GM23248 (cell line): ENCODE results near the gene KAZALD1. TPM values are rescaled to one million over a fixed set of nuclear protein-coding genes. Genes with fewer than 3 reads are reported as not detected.
A peak's percentile ranks its signal among the peaks of the same experiment; 100 is the strongest.

Experiments used
- DNase-seq: peaks from one replicate; pipeline ENCODE4 v3.0.0-alpha.2; 2015
- H2AFZ ChIP-seq: fragments of 200-600 bp; sonication (generic); 2 replicates; pipeline ENCODE4 v1.6.1; 2016; ENCODE audit warnings: antibody characterized with exemption
- H3F3A ChIP-seq: fragments of 200-600 bp; sonication (generic); 2 replicates; pipeline ENCODE4 v1.6.1; 2016; ENCODE audit warnings: mild to moderate bottlenecking, antibody characterized with exemption, mixed run types; ENCODE audit not compliant: insufficient read depth
- H3K27ac ChIP-seq: fragments of 200-600 bp; sonication (generic); 2 replicates; pipeline ENCODE4 v1.5.1; 2016; ENCODE audit warnings: mild to moderate bottlenecking
- H3K27me3 ChIP-seq: fragments of 200-600 bp; sonication (generic); replicated peaks from 2 replicates; pipeline ENCODE4 v1.6.1; 2016; ENCODE audit warnings: mild to moderate bottlenecking; ENCODE audit not compliant: insufficient read depth
- H3K36me3 ChIP-seq: fragments of 200-600 bp; sonication (generic); 2 replicates; pipeline ENCODE4 v1.6.1; 2016; ENCODE audit warnings: low read depth, mild to moderate bottlenecking
- H3K4me1 ChIP-seq: fragments of 200-600 bp; sonication (generic); 2 replicates; pipeline ENCODE4 v1.6.1; 2016; ENCODE audit warnings: mild to moderate bottlenecking; ENCODE audit not compliant: insufficient read depth
- H3K4me2 ChIP-seq: fragments of 200-600 bp; sonication (generic); one replicate; pipeline ENCODE4 v1.6.1; 2016; ENCODE audit warnings: mild to moderate bottlenecking; ENCODE audit not compliant: unreplicated experiment
- H3K4me3 ChIP-seq: fragments of 200-600 bp; sonication (generic); 2 replicates; pipeline ENCODE4 v1.5.1; 2016; ENCODE audit warnings: mild to moderate bottlenecking
- H3K79me2 ChIP-seq: fragments of 200-600 bp; sonication (generic); 2 replicates; pipeline ENCODE4 v1.6.1; 2016; ENCODE audit warnings: mild to moderate bottlenecking; ENCODE audit not compliant: insufficient read depth
- H3K9ac ChIP-seq: fragments of 200-600 bp; sonication (generic); 2 replicates; pipeline ENCODE4 v1.6.1; 2016; ENCODE audit warnings: mild to moderate bottlenecking
- H3K9me2 ChIP-seq: fragments of 200-600 bp; sonication (generic); 2 replicates; pipeline ENCODE4 v1.6.1; 2016; ENCODE audit warnings: mixed run types, mild to moderate bottlenecking, moderate library complexity; ENCODE audit not compliant: insufficient read depth
- H3K9me3 ChIP-seq: fragments of 200-600 bp; sonication (generic); one replicate; pipeline ENCODE4 v1.6.1; 2017; ENCODE audit warnings: low read depth
- H4K20me1 ChIP-seq: fragments of 200-600 bp; sonication (generic); 2 replicates; pipeline ENCODE4 v1.6.0; 2016; ENCODE audit not compliant: insufficient read depth
- EZH2 ChIP-seq: fragments of 200-600 bp; sonication (generic); IDR thresholded peaks from 2 replicates; pipeline ENCODE4 v1.6.1; 2018; ENCODE audit warnings: antibody characterized with exemption, mild to moderate bottlenecking; ENCODE audit not compliant: insufficient read depth, poor library complexity, severe bottlenecking
- EZH2phosphoT487 ChIP-seq: fragments of 200-600 bp; sonication (generic); IDR thresholded peaks from 2 replicates; pipeline ENCODE4 v1.6.1; 2018; ENCODE audit warnings: antibody characterized with exemption, moderate library complexity, mild to moderate bottlenecking, low read depth; ENCODE audit not compliant: insufficient read depth
- WGBS, 2 experiments: methylation state at CpG; one replicate each; pipeline ENCODE4 v1.1.6; 2015 to 2017; ENCODE audit warnings: low lambda C conversion rate in 2 of 2, low coverage in 1 of 2; ENCODE audit errors: missing lambda C conversion rate in 2 of 2; 5-methylcytosine and 5-hydroxymethylcytosine counted together
- in situ Hi-C: fragments of 300-500 bp; cut with MboI; formaldehyde crosslinking; loops from 2 replicates; pipeline ENCODE4 v1.15.0; 2020
- polyA plus RNA-seq: library from polyadenylated mRNA; unstranded; fragments of >200 nt; fragmentation: Nextera tagmentation; extraction: Ambion mirVana; gene quantifications from 2 replicates; pipeline ENCODE4 v1.2.1, GENCODE V29; 2016
- total RNA-seq: library from RNA; depleted of rRNA; stranded (reverse); fragments of >200 nt; shearing (Covaris generic); gene quantifications from 2 replicates; pipeline ENCODE4 v1.2.3, GENCODE V29; 2014

KAZALD1 gene
- total and polyA plus RNA-seq, 2 experiments from 2014 or later, result 34.4 to 62.6 TPM

- Histone ChIP-seq H3K79me2 (no peaks in the 10 kb centered on the region), H3K4me2 (no peak overlapping the region), H3K9ac (no peak overlapping the region), H3F3A (peaks cover 4% of the 10 kb centered on the region; the same call in 1 of the 2 replicates), H3K9me3 (no peaks in the 10 kb centered on the region), H2AFZ (no peak overlapping the region), H3K36me3 (no peaks in the 10 kb centered on the region), H3K9me2 (no peaks in the 10 kb centered on the region), H3K4me3 (no peak overlapping the region), H4K20me1 (no peaks in the 10 kb centered on the region), H3K4me1 (no peaks in the 10 kb centered on the region; the same call in 1 of the 2 replicates), H3K27me3 (peaks cover 30% of the 10 kb centered on the region), H3K27ac (no peak overlapping the region)
- 44 to 48% methylated on average over 6 of the region's 6 CpGs for WGBS, 2 experiments
- in situ Hi-C loops, result no loop called here
- TF ChIP-seq EZH2phosphoT487 (no peak), EZH2 (no peak)
- peak; percentile 82 for DNase-seq
These were observed 9.6 kb downstream of the KAZALD1 start for GRCh38 chr10:101071267-101071884.

- H3K9ac ChIP-seq, result no peak overlapping the region
- in situ Hi-C loops, result no loop called here
- 54 to 59% methylated on average over 7 of the region's 7 CpGs for WGBS, 2 experiments
These were observed 10.2 kb downstream of the KAZALD1 start for GRCh38 chr10:101071885-101072433.

DNA sequence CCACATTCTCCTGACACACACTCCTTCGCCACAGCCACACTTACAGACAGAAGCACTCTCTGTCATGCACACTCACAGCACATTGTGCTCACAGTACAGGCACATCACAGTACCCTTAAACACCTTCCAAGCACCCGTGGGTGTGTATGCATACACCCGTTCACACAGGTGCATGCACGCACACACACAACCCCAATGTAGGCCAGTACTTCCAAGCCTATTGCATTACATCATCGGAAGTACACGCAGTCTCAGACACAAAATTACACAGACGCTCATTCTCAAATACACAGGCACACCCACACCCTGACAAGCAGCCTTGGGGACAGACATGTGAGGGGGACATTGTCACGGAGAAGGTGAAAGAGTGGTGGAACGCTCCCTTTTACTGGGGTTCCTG, 11.1 kb downstream of the KAZALD1 start:
- TF ChIP-seq EZH2phosphoT487, result no peak
- TF ChIP-seq EZH2, result no peak
- H3K4me1 ChIP-seq, result no peaks in the 10 kb centered on the region; the same call in 1 of the 2 replicates
- H3K4me2 ChIP-seq, result no peak overlapping the region
- H3K27me3 ChIP-seq, result peaks cover 38% of the 10 kb centered on the region
- no peak for DNase-seq
- H3F3A ChIP-seq, result peaks cover 4% of the 10 kb centered on the region; the same call in 1 of the 2 replicates
- no peak overlapping the region for H3K27ac ChIP-seq
- no peaks in the 10 kb centered on the region for H3K36me3 ChIP-seq
- no peaks in the 10 kb centered on the region for H3K79me2 ChIP-seq
- 46 to 53% methylated on average over 9 of the region's 9 CpGs for WGBS, 2 experiments
- no peak overlapping the region for H3K4me3 ChIP-seq
- H4K20me1 ChIP-seq, result no peaks in the 10 kb centered on the region
- no peak overlapping the region for H2AFZ ChIP-seq
- H3K9ac ChIP-seq, result no peak overlapping the region
- in situ Hi-C loops, result no loop called here
- H3K9me2 ChIP-seq, result no peaks in the 10 kb centered on the region
- no peaks in the 10 kb centered on the region for H3K9me3 ChIP-seq

More at GRCh38 chr10:101071885-101072433, 10.2 kb downstream of the KAZALD1 start:
- Histone ChIP-seq H3K36me3 (no peaks in the 10 kb centered on the region), H3K4me3 (no peak overlapping the region), H3K27ac (no peak overlapping the region), H4K20me1 (no peaks in the 10 kb centered on the region), H2AFZ (no peak overlapping the region), H3K9me3 (no peaks in the 10 kb centered on the region), H3F3A (peaks cover 4% of the 10 kb centered on the region; the same call in 1 of the 2 replicates), H3K4me1 (no peaks in the 10 kb centered on the region; the same call in 1 of the 2 replicates), H3K9me2 (no peaks in the 10 kb centered on the region), H3K4me2 (no peak overlapping the region), H3K79me2 (no peaks in the 10 kb centered on the region), H3K27me3 (peaks cover 36% of the 10 kb centered on the region)
- DNase-seq, result no peak
- TF ChIP-seq EZH2phosphoT487 (no peak), EZH2 (no peak)

- Histone ChIP-seq H3K79me2 (no peaks in the 10 kb centered on the region), H3K27me3 (peaks cover 38% of the 10 kb centered on the region), H3K27ac (no peak overlapping the region), H4K20me1 (no peaks in the 10 kb centered on the region), H3K36me3 (no peaks in the 10 kb centered on the region), H3K9me2 (no peaks in the 10 kb centered on the region), H3K4me3 (no peak overlapping the region), H2AFZ (no peak overlapping the region), H3F3A (peaks cover 4% of the 10 kb centered on the region; the same call in 1 of the 2 replicates), H3K4me1 (no peaks in the 10 kb centered on the region; the same call in 1 of the 2 replicates), H3K4me2 (no peak overlapping the region), H3K9ac (no peak overlapping the region), H3K9me3 (no peaks in the 10 kb centered on the region)
- in situ Hi-C loops, result no loop called here
- 2 to 5% methylated on average over 11 to 13 of the region's 13 CpGs for WGBS, 2 experiments
- DNase-seq, result no peak
- TF ChIP-seq EZH2phosphoT487, result no peak
- no peak for TF ChIP-seq EZH2
These were observed 11.8 kb downstream of the KAZALD1 start for GRCh38 chr10:101073631-101074030.
